HG02970 (cell line): ENCODE measurements around the gene SH3PXD2B.
"Not testable (repeated sequence)": the region's sequence is repeated elsewhere in the genome, so short reads cannot be mapped to it uniquely, and the experiment has no call there.

ENCODE experiments used
- ATAC-seq: cut with Tn5 transposase; IDR thresholded peaks from one replicate; pipeline ENCODE4 v1.9.1; 2021; ENCODE audit warnings: mild to moderate bottlenecking, moderate library complexity, moderate number of reproducible peaks; ENCODE audit not compliant: unreplicated experiment, low FRiP score

Gene SH3PXD2B

GRCh38 chr5:172347496-172348052 lies 106.8 kb downstream of the SH3PXD2B start:
- ATAC-seq = no peak

GRCh38 chr5:172345881-172346280 lies 108.4 kb downstream of the SH3PXD2B start:
- ATAC-seq = no peak

- no peak for ATAC-seq
Observed at GRCh38 chr5:172344855-172345409, 109.4 kb downstream of the SH3PXD2B start.

- ATAC-seq = no peak
Observed at GRCh38 chr5:172343741-172344140, 110.6 kb downstream of the SH3PXD2B start.

GRCh38 chr5:172342918-172343317 lies 111.4 kb downstream of the SH3PXD2B start:
- ATAC-seq = no peak

GRCh38 chr5:172339264-172340180 lies 114.8 kb downstream of the SH3PXD2B start:
- no peak for ATAC-seq

- no peak for ATAC-seq
Observed at GRCh38 chr5:172336676-172337285, 117.5 kb downstream of the SH3PXD2B start.

GRCh38 chr5:172336264-172336663 lies 118.1 kb downstream of the SH3PXD2B start:
- no peak for ATAC-seq

GRCh38 chr5:172335721-172336120 lies 118.6 kb downstream of the SH3PXD2B start:
- no peak for ATAC-seq

GRCh38 chr5:172334641-172335040 lies 119.7 kb downstream of the SH3PXD2B start:
- no peak for ATAC-seq

- no peak for ATAC-seq
Observed at GRCh38 chr5:172334196-172334595, 120.1 kb downstream of the SH3PXD2B start.

GRCh38 chr5:172326901-172327300 lies 127.4 kb downstream of the SH3PXD2B start:
- not testable (repeated sequence) for ATAC-seq

GRCh38 chr5:172325452-172325851 lies 128.9 kb downstream of the SH3PXD2B start:
- ATAC-seq = no peak

GRCh38 chr5:172322028-172322965 lies 132.0 kb downstream of the SH3PXD2B start:
- ATAC-seq = no peak

- no peak for ATAC-seq
Observed at GRCh38 chr5:172321593-172321992, 132.7 kb downstream of the SH3PXD2B start.

- no peak for ATAC-seq
Observed at GRCh38 chr5:172319708-172320441, 134.4 kb downstream of the SH3PXD2B start.

GRCh38 chr5:172315587-172316493 lies 138.5 kb downstream of the SH3PXD2B start:
- no peak for ATAC-seq

GRCh38 chr5:172313915-172314314 lies 140.4 kb downstream of the SH3PXD2B start:
- no peak for ATAC-seq
